Measurements from ENCODE around the gene TWSG1.
A peak's percentile ranks its signal among the peaks of the same experiment; 100 is the strongest.
"Not testable (repeated sequence)": the region's sequence is repeated elsewhere in the genome, so short reads cannot be mapped to it uniquely, and the experiment has no call there.

Gene TWSG1

GRCh38 chr18:9362869-9363268, 28.3 kb downstream of the TWSG1 start:
- Mint-ChIP-seq H3K4me3 (peak overlapping the region in 1 of 3 experiments; percentile 16), H3K36me3 (ENCODE audit: low read depth) (peaks cover 42% of the 10 kb centered on the region), H3K27ac (peak overlapping the region in 2 of 3 experiments; percentile 57 to 59), H3K4me1 (peaks cover 38% of the 10 kb centered on the region), H3K27me3 (ENCODE audit: low read depth) (no peaks in the 10 kb centered on the region), H3K9me3 (no peaks in the 10 kb centered on the region)
- TF ChIP-seq CTCF (IDR thresholded peaks at IDR 0.05; ENCODE audit: unreplicated experiment in 3 of 3): no peak

- no peak for TF ChIP-seq CTCF (IDR thresholded peaks at IDR 0.05; ENCODE audit: unreplicated experiment in 3 of 3)
- Mint-ChIP-seq H3K4me1 (peaks cover 29% of the 10 kb centered on the region), H3K27me3 (ENCODE audit: low read depth) (no peaks in the 10 kb centered on the region), H3K27ac (no peak overlapping the region), H3K4me3 (no peak overlapping the region), H3K36me3 (ENCODE audit: low read depth) (peaks cover 45% of the 10 kb centered on the region), H3K9me3 (no peaks in the 10 kb centered on the region)
These were observed 29.7 kb downstream of the TWSG1 start for GRCh38 chr18:9364242-9364641.

- peaks cover 53% of the 10 kb centered on the region for H3K36me3 Mint-ChIP-seq (ENCODE audit: low read depth)
- H3K4me3 Mint-ChIP-seq: no peak overlapping the region
- TF ChIP-seq CTCF (IDR thresholded peaks at IDR 0.05; ENCODE audit: unreplicated experiment in 3 of 3): no peak
- H3K27me3 Mint-ChIP-seq (ENCODE audit: low read depth): no peaks in the 10 kb centered on the region
- no peak overlapping the region for H3K27ac Mint-ChIP-seq
- H3K4me1 Mint-ChIP-seq: peaks cover 17% of the 10 kb centered on the region
- no peaks in the 10 kb centered on the region for H3K9me3 Mint-ChIP-seq
These were observed 30.8 kb downstream of the TWSG1 start for GRCh38 chr18:9365406-9365805.

GRCh38 chr18:9366126-9366714, 31.6 kb downstream of the TWSG1 start:
- H3K36me3 Mint-ChIP-seq (ENCODE audit: low read depth): peaks cover 53% of the 10 kb centered on the region
- no peak overlapping the region for H3K4me3 Mint-ChIP-seq
- H3K9me3 Mint-ChIP-seq: no peaks in the 10 kb centered on the region
- H3K27me3 Mint-ChIP-seq (ENCODE audit: low read depth): no peaks in the 10 kb centered on the region
- peak overlapping the region in 1 of 3 experiments; percentile 21 for H3K27ac Mint-ChIP-seq
- H3K4me1 Mint-ChIP-seq: peaks cover 11% of the 10 kb centered on the region
- peak in 2 of 3 experiments; percentile 27 to 29 for TF ChIP-seq CTCF (IDR thresholded peaks at IDR 0.05; ENCODE audit: unreplicated experiment in 3 of 3)

GRCh38 chr18:9373254-9373653, 38.7 kb downstream of the TWSG1 start:
- H3K4me3 Mint-ChIP-seq; H3K27ac Mint-ChIP-seq; H3K4me1 Mint-ChIP-seq; H3K27me3 Mint-ChIP-seq (ENCODE audit: low read depth): not testable (repeated sequence)
- peaks cover 66% of the 10 kb centered on the region for H3K36me3 Mint-ChIP-seq (ENCODE audit: low read depth)
- H3K9me3 Mint-ChIP-seq: peaks cover 18% of the 10 kb centered on the region

GRCh38 chr18:9379118-9379517, 44.5 kb downstream of the TWSG1 start:
- Mint-ChIP-seq H3K4me3 (no peak overlapping the region), H3K27ac (no peak overlapping the region), H3K36me3 (ENCODE audit: low read depth) (peaks cover 57% of the 10 kb centered on the region), H3K4me1 (peaks cover 14% of the 10 kb centered on the region), H3K27me3 (ENCODE audit: low read depth) (no peaks in the 10 kb centered on the region), H3K9me3 (peaks cover 14% of the 10 kb centered on the region)
- TF ChIP-seq CTCF (IDR thresholded peaks at IDR 0.05; ENCODE audit: unreplicated experiment in 3 of 3): no peak

Measured in nephron (organoid).